Keratinocyte (primary cell): ENCODE results near the gene UFM1. TPM values are rescaled to one million over a fixed set of nuclear protein-coding genes. Genes with fewer than 3 reads are reported as not detected.
A peak's percentile ranks its signal among the peaks of the same experiment; 100 is the strongest.

Experiments used
- DNase-seq: peaks from one replicate; pipeline ENCODE4 v3.0.0-alpha.2; 2011; ENCODE audit warnings: low read depth, missing footprints, low spot score
- FAIRE-seq: peaks from 2 replicates; lab custom pipeline; 2011; peaks lifted over from hg19 to GRCh38; lab: Jason Lieb, UNC
- H2AFZ ChIP-seq: 2 replicates; pipeline ENCODE4 v1.6.0; 2012; ENCODE audit warnings: low read length, control low read depth, inconsistent platforms; ENCODE audit not compliant: control insufficient read depth
- H3K27ac ChIP-seq: 2 replicates; pipeline ENCODE4 v1.5.1; 2011; ENCODE audit warnings: low read length; ENCODE audit not compliant: control insufficient read depth, insufficient read depth
- H3K27me3 ChIP-seq: 3 replicates; pipeline ENCODE4 v1.6.0; 2011; ENCODE audit warnings: low read length; ENCODE audit not compliant: control insufficient read depth, insufficient read depth; ENCODE audit errors: extremely low read depth
- H3K36me3 ChIP-seq, 2 experiments: 2 replicates in 1 of 2; 3 replicates in 1 of 2; pipeline ENCODE4 v1.5.1; 2011; ENCODE audit warnings: low read length in 2 of 2, mild to moderate bottlenecking in 1 of 2; ENCODE audit not compliant: control insufficient read depth in 2 of 2, insufficient read depth in 2 of 2; ENCODE audit errors: extremely low read depth in 1 of 2
- H3K4me1 ChIP-seq: 3 replicates; pipeline ENCODE4 v1.5.1; 2011; ENCODE audit warnings: low read length; ENCODE audit not compliant: control insufficient read depth, insufficient read depth; ENCODE audit errors: extremely low read depth
- H3K4me2 ChIP-seq: 3 replicates; pipeline ENCODE4 v1.6.0; 2011; ENCODE audit warnings: low read depth, low read length; ENCODE audit not compliant: control insufficient read depth, insufficient read depth; ENCODE audit errors: extremely low read depth
- H3K4me3 ChIP-seq, 3 experiments: fragments of 200-600 bp in 1 of 3; sonication (generic) in 1 of 3; 2 replicates in 2 of 3; 3 replicates in 1 of 3; pipeline ENCODE4 v1.5.1; 2011 to 2016; ENCODE audit warnings: low read length in 3 of 3, mild to moderate bottlenecking in 3 of 3, control low read depth in 2 of 3, inconsistent platforms in 1 of 3, low read depth in 1 of 3, mixed read lengths in 1 of 3, mixed run types in 1 of 3, moderate library complexity in 1 of 3; ENCODE audit not compliant: control insufficient read depth in 2 of 3, insufficient read depth in 2 of 3; ENCODE audit errors: extremely low read depth in 1 of 3
- H3K79me2 ChIP-seq: 2 replicates; pipeline ENCODE4 v1.6.0; 2012; ENCODE audit warnings: low read length; ENCODE audit not compliant: control insufficient read depth, insufficient read depth
- H3K9ac ChIP-seq: 3 replicates; pipeline ENCODE4 v1.6.0; 2011; ENCODE audit warnings: low read length; ENCODE audit not compliant: control insufficient read depth, insufficient read depth; ENCODE audit errors: extremely low read depth
- H3K9me1 ChIP-seq: 3 replicates; pipeline ENCODE4 v1.6.0; 2011; ENCODE audit warnings: low read length; ENCODE audit not compliant: control insufficient read depth, insufficient read depth; ENCODE audit errors: extremely low read depth
- H3K9me3 ChIP-seq: 2 replicates; pipeline ENCODE4 v1.5.1; 2012; ENCODE audit warnings: low read depth, low read length; ENCODE audit not compliant: control insufficient read depth
- H4K20me1 ChIP-seq: 3 replicates; pipeline ENCODE4 v1.6.0; 2011; ENCODE audit warnings: low read length; ENCODE audit not compliant: control insufficient read depth, insufficient read depth; ENCODE audit errors: extremely low read depth
- CTCF ChIP-seq, 3 experiments: IDR thresholded peaks in 1 of 3; conservative IDR thresholded peaks in 1 of 3; optimal IDR thresholded peaks in 1 of 3; 2 replicates in 2 of 3; 3 replicates in 1 of 3; pipeline versions ENCODE3 to v1.5.1; 2011; ENCODE audit warnings: low read length in 3 of 3, mild to moderate bottlenecking in 3 of 3, moderate library complexity in 2 of 3, control low read depth in 1 of 3, inconsistent platforms in 1 of 3; ENCODE audit not compliant: insufficient read depth in 2 of 3; ENCODE audit errors: extremely low read depth in 1 of 3
- EZH2 ChIP-seq: IDR thresholded peaks from one replicate; pipeline ENCODE4 v1.6.1; 2012; ENCODE audit warnings: inconsistent platforms, mild to moderate bottlenecking, low read length, moderate library complexity
- dilution Hi-C: fragments of 300-500 bp; cut with MboI; formaldehyde crosslinking; loops from one replicate; pipeline ENCODE4 v1.7.0; 2020; ENCODE audit warnings: low sequenced_read_pairs; ENCODE audit not compliant: extremely low pct_ligation_motif_present
- polyA plus RNA-seq, 5 experiments: library from polyadenylated mRNA; depleted of rRNA in 3 of 5; stranded (reverse) in 3 of 5; stranded (forward) in 1 of 5; unstranded in 1 of 5; fragments of >200 nt; gene quantifications; 1 replicate in 1 of 5; 2 replicates in 3 of 5; 3 replicates in 1 of 5; pipeline versions ENCODE4 v1.2.1 to v1.2.3, GENCODE V29; 2011 to 2012; ENCODE audit warnings: missing spikeins in 2 of 5, low read depth in 1 of 5, low replicate concordance in 1 of 5

UFM1 gene
- polyA plus RNA-seq, 1 donor (not counting 4 experiments of a cell fraction or from before 2014, with no cell fraction given), result 67.1 TPM

GRCh38 chr13:38384171-38384570, 34.5 kb downstream of the UFM1 start:
- TF ChIP-seq EZH2, result no peak
- no peak for TF ChIP-seq CTCF (optimal IDR thresholded peaks at IDR 0.05 in 1 of 3, IDR thresholded peaks at IDR 0.05 in 1 of 3, conservative IDR thresholded peaks at IDR 0.05 in 1 of 3; ENCODE audit: extremely low read depth in 1 of 3, insufficient read depth in 2 of 3, low read length in 3 of 3)
- H3K9ac ChIP-seq, result no peak overlapping the region
- no peak overlapping the region for H3K4me2 ChIP-seq
- no peaks in the 10 kb centered on the region for H3K27me3 ChIP-seq
- no peaks in the 10 kb centered on the region for H3K9me1 ChIP-seq
- dilution Hi-C loops, result no loop called here
- H2AFZ ChIP-seq, result no peak overlapping the region
- H3K36me3 ChIP-seq, result no peaks in the 10 kb centered on the region
- H3K4me1 ChIP-seq, result peaks cover 9% of the 10 kb centered on the region
- no peak overlapping the region for H3K4me3 ChIP-seq
- no peaks in the 10 kb centered on the region for H3K79me2 ChIP-seq
- DNase-seq (no peak), FAIRE-seq (no peak)
- no peaks in the 10 kb centered on the region for H4K20me1 ChIP-seq
- H3K27ac ChIP-seq, result no peak overlapping the region
- no peaks in the 10 kb centered on the region for H3K9me3 ChIP-seq

- Histone ChIP-seq H4K20me1 (no peaks in the 10 kb centered on the region), H3K9ac (no peak overlapping the region), H3K9me1 (no peaks in the 10 kb centered on the region), H3K4me3 (no peak overlapping the region), H3K27ac (no peak overlapping the region), H2AFZ (peak overlapping the region; percentile 76), H3K4me1 (peaks cover 9% of the 10 kb centered on the region), H3K4me2 (no peak overlapping the region), H3K27me3 (no peaks in the 10 kb centered on the region), H3K79me2 (no peaks in the 10 kb centered on the region), H3K9me3 (no peaks in the 10 kb centered on the region), H3K36me3 (no peaks in the 10 kb centered on the region)
- TF ChIP-seq CTCF (optimal IDR thresholded peaks at IDR 0.05 in 1 of 3, IDR thresholded peaks at IDR 0.05 in 1 of 3, conservative IDR thresholded peaks at IDR 0.05 in 1 of 3; ENCODE audit: extremely low read depth in 1 of 3, insufficient read depth in 2 of 3, low read length in 3 of 3) (no peak), EZH2 (no peak)
- DNase-seq (no peak), FAIRE-seq (peak; percentile 23)
- dilution Hi-C loops, result no loop called here
Measured at GRCh38 chr13:38385153-38385891, 35.7 kb downstream of the UFM1 start.
